Activated CD4-positive, CD25-positive, alpha-beta regulatory T cell treated with anti-CD3 and anti-CD28 coated beads, Interleukin-2, amount 50 U/mL, for 24 hours (primary cell): ENCODE data around the gene ACOX3.
"Not testable (repeated sequence)": the region's sequence is repeated elsewhere in the genome, so short reads cannot be mapped to it uniquely, and the experiment has no call there.

Experiments
- ATAC-seq, 2 donors: fragments of 150-1000 bp; cut with Tn5 transposase; one replicate each; pipeline ENCODE4 v1.10.0; 2021; ENCODE audit warnings: mild to moderate bottlenecking in 1 of 2, moderate library complexity in 1 of 2

The ACOX3 gene

DNA sequence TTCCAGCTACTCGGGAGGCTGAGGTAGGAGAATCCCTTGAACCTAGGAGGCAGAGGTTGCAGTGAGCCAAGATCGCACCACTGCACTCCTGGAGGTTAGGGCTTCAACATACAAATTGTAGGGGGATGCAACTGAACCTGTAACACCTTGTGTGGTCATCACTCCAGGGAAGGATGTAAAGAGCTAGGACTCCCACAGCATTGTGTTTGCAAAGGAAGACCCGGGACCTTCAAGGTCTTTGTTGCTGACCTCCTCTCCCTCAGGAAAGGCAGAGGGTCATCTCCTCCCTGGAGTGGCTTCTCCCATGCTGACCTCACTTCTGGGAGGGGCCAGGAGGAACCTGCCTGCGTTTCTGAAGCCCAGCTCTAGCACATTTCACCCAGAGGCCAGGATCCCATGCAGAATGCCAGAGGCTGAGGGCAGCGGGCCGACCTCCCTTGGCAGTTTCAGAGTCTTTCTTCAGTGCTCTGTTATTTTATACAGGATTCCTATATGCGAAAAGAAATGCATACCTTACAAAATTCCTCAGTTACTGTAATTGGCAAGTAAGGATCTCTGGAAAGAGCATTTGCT lies 90.8 kb downstream of the ACOX3 start:
- no peak for ATAC-seq

DNA sequence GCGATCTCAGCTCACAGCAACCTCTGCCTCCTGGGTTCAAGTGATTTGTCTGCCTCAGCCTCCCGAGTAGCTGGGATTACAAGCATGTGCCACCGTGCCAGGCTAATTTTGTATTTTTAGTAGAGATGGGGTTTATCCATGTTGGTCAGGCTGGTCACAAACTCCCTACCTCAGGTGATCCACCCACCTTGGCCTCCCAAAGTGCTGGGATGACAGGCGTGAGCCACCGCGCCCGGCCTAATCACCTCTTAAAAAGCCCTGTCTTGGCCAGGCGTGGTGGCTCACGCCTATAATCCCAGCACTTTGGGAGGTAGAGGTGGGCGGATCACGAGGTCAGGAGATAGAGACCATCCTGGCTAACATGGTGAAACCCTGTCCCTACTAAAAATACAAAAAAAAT lies 91.3 kb downstream of the ACOX3 start:
- not testable (repeated sequence) for ATAC-seq

DNA sequence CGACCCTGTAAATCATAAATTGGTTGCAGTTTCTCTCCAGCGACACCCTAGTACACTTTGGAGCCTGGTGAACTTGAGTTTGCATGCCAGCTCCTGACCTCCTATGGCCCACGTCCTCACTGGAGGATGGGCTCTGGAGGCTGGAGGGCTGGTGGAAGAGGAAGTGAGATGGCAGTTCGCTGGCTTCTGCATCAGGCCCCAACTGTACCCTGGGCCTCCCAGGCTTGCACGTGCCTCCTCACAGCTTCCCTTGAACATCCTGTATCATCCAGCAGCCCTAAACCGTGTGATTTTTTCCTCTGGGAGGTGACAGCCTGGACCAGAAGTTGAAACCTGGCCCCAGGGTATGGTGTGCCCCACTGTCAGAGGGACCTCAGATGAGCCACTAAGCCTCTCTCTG lies 92.5 kb downstream of the ACOX3 start:
- ATAC-seq, result no peak

DNA sequence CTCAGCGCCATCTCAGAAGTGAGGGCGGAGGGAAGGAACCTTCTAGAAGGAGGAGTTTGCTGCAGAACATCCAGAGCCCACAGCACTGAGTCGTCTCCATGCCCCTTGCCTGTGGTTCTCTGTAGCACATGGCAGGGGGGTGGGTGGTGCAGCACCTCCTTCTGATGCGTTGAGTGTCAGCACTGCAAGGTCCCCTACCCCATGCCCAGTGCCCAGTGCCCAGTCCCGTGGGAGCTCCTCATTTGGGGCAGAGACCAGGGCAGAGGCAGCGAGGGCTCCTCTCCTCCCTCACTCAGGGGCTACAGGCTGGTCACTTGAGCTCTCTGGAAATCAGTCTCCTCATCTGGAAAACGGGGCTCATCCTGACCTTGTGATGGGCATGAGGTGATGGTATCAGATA lies 92.9 kb downstream of the ACOX3 start:
- no peak for ATAC-seq

DNA sequence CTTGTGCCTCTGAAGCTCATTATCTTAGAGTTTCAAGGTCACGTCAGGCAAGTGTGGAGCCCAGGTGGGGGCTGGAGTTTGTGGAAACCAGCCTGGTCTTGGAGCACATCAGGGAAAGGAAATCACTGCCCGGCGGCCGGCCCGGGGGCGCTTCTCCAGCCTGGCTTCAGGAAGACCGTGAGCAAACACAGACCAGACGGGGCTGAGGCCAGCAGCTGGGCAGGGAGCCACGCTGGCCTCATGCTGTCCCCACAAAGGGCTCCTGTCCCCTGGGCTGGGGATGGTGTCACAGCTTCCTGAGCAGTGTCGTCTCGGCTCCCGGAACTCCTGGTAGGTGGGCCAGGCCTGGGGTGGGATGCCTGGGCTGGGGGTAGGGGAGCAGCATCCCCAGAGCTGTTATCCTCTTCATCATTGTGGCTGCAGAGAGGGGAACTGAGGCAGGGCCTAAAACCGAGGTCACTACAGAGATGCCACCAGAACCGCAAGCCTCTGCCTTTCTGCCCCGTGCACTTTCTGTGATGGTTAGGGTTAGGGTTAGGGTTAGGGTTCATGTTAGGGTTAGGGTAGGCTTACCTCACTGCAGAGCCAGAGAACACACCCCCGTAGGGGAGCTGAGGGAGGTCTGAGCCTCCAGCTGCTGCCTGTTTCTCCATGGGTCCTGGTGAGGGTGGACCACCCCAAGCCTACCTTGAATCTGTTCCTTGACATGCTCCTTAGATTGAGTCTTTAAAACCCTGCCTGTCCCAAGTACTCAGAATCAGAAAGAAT lies 93.5 kb downstream of the ACOX3 start:
- ATAC-seq, result no peak

DNA sequence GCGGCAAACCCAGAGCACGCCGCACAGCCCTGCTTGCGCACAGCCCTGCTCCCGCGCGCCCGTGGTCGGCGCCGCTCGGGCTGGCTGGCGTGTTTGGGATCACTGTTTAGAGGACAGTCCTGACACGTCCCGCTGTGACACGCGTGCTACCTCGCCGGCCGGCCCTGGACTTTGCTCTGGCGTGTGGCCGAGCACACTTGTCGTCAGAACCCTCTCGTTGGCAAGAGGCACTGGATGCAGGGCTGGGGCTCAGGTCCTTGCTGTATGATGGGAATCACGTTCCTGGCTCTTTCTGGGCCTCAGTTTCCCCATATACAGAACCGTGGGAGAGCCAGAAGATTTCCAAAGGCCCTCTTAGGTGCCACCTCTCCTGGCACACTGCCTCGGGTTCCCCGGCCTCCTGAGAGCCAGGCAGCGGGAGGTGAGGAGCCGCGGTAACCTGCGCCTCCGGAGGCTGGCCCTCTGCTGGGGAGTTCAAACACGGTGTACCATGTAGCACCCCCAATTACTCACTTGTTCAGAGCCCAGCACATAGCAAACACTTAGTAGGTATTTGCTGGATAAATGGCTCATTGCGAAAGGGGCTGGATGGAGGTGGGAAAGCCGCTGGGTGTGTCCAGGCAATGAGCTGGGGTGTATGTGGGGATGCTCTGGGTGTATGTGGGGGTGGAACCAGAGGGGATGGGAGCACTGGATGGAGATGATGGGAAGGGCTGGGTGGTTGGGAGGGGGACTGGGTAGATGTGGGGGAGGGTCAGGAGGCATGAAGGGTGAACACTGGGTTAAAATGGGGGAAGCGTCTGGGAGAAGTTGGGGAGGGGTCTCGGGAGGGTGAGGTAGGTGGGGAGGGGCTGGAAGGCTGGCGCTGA lies 94.3 kb downstream of the ACOX3 start:
- no peak for ATAC-seq

DNA sequence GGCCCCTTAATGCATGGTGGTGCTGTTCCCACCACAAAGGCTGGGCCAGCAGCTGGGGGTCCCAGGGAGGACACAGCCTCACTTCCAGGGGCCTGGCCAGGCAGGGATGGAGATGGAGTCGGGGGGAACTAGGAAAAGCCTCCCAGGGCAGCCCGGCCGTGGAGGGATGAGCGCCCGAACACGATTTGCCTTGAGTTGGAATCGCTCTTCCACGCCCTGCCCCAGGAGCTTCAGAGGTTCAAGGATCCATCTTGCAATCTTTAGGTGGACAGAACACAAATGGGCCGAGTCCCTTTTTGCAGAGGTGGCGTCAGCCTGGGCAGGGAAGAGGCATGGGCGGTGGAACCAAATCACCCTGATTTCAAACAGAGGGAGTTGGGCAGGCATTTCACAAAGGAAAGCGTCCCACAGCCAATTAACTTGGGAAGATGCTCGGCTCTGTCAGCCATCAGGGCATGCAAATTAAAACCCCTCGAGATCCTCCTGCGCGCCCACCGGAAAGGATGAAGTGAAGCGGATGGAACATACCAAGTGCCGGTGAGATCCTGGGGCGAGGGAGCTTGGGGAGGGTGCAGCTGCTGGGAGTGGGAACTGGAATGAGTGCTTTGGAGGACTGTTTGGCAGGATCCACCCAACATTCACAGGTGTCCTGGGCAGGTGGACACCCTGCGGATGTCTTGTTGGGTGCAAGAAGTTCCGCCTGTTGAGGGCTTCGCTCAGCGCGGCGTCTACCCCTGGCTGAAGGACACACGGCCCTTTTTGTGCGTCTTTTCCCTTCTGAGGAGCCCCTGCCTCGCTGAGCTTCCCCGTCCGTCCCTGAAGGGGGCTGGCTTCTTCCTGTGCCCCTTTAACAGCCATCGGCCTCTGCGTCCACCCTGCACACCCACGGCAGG lies 95.2 kb downstream of the ACOX3 start:
- ATAC-seq, result no peak

DNA sequence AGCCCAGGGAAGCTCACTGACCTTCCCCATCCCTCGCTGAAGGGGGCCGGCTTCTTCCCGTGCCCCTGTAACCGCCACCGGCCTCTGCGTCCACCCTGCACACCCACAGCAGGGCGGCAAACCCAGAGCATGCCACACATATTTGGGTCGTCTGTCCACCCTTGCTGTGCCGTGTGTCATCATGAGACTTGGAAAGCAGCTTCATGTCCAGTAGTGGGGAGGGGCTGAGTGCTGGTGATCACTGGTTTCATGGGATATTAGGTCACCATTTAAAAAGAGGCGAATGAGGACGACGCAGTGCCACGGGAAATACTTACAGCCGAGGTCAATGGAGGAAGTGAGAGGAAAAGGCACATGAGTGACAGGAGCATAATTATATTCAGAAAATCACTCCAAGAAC lies 96.1 kb downstream of the ACOX3 start:
- ATAC-seq, result no peak

DNA sequence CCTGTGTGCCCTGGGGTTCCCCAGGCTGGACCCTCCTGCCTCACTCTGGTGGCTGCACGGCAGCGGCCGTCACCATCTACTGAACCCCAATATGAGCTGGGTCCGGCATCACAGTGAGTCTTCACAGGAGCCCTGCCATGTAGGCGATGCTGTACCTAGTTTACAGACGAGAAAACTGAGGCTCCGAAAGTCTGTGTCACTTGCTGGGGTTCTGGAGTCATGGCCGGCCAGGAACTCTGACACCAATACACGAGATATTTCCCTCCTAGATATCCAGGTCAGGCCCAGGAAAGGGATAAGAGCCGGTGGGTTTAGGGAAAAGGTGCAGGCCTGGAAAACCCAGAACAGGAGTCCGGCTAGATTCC lies 96.6 kb downstream of the ACOX3 start:
- ATAC-seq, result no peak

DNA sequence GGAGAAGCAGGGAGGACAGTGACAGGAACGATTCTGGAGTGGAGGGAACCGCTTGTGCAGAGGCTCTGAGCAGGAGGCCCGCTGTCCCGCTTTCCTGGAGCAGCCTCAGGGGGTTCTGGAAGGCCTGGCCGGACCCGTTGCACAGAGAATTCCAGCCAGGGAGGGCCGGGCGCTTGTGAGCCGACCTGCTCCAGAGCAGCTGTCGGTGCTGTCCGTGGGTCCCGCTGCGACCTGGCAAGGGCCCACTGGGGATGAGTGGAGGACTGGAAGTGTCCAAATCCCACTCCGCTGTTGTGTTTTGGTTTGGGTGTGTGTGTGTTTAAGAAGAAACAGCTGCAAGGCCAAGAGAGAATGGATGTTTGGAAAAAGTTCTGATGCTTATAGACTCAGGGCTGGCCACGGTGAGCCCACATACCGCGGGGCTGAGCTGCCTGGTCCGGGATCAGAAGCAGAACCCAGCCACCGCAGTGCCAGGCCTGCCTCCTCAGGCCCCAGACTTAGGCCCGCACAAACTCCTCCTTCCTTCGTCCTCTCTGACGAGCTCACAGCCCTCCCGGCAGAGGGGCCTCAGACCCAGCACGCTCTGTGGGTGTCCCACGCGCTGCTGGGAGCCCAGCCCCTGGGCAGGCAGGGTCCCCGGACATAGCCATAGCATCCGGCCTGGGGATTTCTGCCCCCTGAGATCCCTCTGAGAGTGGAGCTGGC lies 97.1 kb downstream of the ACOX3 start:
- ATAC-seq, result no peak

DNA sequence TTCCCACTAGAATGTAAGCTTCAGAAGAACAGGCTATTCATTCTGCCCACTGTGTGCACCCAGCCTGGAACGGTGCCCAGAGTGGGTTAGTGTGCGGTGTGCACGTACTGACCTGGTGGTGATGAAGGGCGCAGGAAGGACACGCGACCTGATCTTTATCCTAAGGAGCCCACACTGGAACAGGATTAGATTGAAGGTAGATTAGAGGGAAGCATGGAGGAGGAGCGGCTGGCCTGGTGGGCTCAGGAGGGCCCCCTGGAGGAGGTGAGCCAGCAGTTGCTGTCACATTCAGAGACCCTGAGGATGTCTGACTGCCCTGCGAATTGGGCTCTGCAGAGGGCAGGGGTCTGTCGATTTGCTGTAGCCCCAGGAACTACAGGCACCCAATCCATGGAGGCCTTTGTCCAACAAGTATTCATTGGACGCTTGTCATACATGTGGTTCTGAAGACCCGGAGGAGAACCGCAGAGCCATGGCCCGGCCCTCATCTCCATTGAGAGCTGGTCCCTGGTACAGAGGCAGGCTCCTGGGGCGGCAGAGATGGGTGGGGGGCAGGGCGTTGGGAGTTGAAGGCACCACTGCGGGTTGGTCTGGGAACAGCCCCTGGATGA lies 97.8 kb downstream of the ACOX3 start:
- no peak for ATAC-seq

DNA sequence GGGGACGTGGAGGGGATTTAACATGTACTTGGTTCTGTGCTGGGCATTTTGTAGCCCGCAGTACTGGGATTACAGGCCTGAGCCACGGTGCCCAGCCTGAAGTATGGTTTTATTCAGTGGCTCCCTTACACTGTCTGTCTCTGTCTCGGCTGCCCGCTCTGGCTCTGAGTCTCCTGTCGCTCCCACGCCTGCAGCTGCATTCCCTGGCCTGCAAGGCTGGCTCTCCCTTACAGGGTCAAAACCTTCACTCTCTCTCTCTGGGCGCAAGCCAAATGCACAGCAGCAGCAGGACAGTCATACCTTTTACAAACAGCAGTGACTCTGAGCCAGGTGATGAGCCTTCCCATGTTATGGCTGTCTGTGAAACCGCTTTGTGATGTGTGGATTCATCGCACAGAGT lies 98.8 kb downstream of the ACOX3 start:
- no peak for ATAC-seq

DNA sequence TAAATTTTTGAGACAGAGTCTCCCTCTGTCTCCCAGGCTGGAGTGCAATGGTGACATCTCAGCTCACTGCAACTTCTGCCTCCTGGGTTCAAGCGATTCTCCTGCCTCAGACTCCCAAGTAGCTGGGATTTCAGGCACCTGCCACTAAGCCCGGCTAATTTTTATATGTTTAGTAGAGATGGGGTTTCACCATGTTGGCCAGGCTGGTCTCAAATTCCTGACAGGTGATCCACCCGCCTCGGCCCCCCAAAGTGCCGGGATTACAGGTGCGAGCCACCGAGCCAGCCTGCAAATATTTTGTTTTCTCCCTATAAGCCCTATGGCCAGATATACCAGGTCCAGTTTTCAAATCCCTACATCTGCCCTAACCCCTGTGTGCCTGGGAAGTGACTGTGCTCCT lies 99.2 kb downstream of the ACOX3 start:
- not testable (repeated sequence) for ATAC-seq

DNA sequence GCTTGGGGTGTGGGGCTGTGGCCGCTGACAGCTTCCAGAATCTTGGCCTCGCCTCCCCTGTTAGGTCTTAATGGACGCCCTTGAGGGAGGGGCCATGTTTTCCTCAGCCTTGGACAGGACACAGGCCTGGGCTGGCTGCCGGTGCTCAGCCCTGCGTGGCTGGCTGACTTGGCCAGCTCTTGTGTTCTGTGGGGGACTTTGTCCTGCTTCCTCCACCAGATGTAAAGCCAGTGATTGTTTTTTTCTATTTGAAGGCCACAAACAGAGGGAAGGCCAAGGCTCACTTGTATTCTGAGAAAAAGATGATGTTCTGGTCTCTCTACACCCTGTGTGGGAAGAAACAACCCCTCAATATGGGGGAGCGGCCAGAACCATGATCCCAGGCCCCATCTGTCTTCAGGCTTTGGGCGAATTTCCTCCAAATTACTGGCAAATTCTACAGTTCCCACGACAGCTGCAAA lies 99.7 kb downstream of the ACOX3 start:
- no peak for ATAC-seq

DNA sequence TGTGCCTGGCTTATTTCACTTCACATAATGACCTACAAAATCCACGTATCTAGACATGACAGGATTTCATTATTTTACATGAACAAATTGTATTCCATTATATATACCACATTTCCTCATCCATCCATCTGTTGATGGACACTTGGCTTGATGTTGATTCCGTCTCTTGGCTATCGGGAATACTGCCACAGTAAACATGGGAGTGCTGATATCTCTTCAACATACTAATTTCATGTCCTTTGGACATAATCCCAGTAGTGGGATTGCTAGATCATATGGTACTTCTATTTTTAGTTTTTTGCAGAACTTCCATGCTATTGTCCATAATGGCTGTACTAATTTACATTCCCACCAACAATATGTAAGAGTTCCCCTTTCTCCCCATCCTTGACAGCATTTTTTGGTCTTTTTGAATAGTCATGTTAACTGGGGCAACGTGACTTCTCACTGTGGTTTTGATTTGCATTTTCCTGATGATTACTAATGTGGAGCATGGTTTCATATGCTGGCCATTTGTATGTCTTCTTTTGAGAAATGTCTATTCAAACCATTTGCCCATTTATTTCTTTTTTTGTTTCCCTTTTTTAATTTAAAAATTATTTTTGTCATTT lies 102.1 kb downstream of the ACOX3 start:
- no peak for ATAC-seq

DNA sequence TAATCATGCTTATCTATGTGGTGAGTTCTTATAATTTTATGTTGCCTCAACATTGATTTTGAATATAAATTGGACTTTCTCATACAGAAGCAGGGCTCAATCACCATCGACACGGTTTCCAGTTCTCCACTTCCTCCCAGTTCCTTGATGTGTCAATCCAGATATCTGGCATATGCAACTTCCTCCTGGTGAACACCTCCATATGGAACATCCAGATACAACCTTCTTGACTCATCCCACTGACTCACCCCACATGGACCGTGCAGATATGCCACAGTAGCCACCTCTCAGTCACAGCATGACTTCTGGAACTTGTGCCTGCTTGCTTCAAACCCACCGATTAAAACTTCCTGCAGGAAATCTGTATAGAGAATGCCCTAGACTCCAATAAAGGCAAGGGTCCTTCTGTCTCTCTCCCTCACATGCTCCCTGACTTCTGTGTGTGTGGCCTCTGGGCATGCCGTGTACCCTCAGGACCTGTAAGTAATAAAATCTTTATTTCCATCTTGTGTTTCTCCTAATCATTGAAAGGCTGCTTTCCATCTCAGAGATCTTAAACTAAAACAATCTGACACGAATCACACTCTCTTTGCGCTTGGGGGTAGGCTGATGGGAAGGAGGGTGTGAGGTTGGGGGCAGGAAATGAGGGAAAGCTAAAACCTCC lies 104.0 kb downstream of the ACOX3 start:
- no peak for ATAC-seq

DNA sequence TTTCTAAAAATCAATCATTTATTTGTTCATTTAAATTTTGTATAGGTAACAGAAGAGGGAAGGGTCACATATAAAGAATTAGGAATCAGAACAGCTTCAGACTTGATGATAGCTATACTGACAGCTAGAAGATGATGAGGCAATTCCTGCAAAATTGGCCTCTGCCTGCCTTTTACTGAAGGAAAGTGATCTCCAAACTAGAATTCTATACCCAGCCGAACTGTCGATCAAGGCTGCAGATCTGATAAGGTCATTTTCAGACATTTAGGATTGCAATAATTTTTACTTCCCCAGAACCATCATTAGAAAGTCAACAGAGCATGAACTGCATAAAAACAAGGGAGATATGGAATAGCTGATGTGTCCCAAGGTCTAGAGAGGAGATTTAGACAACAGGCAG lies 104.7 kb downstream of the ACOX3 start:
- no peak for ATAC-seq

DNA sequence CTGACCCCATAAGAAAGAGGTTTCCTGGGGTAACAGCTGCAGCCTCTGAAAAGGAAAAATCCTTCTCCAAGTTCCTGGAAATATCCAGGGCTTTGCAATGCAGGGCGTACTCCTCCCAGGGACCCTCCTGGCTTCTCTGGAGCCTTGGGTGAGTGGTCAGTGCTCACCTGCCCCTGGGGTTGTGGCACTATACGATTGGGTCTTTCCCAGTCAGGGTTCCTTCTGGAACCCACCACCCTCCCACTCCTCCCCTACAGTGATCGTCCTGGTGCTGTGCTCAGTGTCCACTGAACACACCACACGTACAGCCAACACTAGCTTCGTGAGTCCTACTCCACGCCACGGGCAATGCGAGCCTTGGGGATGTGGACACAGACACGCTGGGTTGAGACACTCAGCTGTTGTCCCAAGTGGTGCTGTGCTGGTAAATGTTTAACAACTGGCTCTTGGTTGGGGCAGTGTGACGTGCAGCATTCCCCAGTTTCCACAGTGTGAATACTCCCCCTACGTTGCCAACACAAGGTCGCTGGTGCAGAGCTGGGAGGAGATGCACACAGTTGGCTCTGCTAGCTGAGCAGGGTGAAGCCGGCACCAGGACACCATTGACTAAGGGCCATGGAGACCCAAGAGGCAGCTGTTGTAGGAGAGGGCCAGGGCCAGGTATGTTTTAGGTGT lies 105.6 kb downstream of the ACOX3 start:
- ATAC-seq, result no peak

DNA sequence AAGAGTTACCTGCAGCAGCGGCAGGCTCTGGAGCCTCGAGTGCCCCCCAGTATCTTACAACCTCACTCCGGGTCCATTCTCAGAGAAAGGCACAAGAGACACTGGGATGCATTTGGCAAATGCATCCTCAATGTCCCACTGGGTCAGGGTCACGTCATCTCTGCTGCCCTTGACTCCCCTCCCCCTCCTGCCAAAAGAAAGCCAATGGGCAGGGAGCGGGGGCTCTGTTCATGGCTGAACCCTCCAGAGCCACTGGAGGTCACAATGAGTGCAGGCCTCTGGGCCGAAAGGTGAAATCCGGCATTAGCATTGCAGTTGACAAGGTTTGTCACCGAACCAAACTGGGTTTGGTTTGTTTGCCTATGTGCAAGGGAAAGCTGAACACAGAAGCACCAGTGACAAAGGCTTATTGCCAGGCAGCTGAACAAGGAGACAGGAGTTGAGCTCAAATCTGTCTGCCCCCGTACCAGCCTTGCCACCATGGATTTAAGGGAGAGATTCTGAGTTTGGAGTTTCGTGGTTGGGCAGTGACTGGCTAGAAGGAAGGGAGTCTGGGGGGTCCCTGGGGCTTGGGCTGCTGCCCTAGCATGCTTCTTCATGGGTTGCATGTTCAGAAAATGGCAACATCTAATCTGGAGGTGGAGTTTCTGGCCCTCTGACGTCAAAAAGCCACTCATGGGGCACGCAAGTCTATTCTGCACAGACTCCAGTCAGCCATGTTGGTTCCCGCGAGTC lies 106.6 kb downstream of the ACOX3 start:
- no peak for ATAC-seq
